K562 (cell line): Measurements from ENCODE around the gene MAP3K20. TPM values are rescaled to one million over a fixed set of nuclear protein-coding genes. Genes with fewer than 3 reads are reported as not detected.

Source experiments
- CAMTA2 ChIP-seq: fragments of 250-450 bp; sonication (Bioruptor Pico); conservative IDR thresholded peaks from 2 replicates; pipeline ENCODE4 v1.5.1; 2022
- CEBPB ChIP-seq: fragments of 450-650 bp; IDR thresholded peaks from 2 replicates; pipeline ENCODE4 v1.6.1; 2016; ENCODE audit warnings: missing genetic modification characterization, missing compliant biosample characterization
- DACH1 ChIP-seq: fragments of 450-650 bp; IDR thresholded peaks from 2 replicates; pipeline ENCODE4 v1.6.1; 2018; ENCODE audit not compliant: partially characterized antibody
- DPF2 ChIP-seq: fragments of 450-650 bp; IDR thresholded peaks from 2 replicates; pipeline ENCODE4 v1.6.1; 2016
- GMEB1 ChIP-seq: fragments of 250-450 bp; sonication (Bioruptor Pico); IDR thresholded peaks from 2 replicates; pipeline ENCODE4 v1.4.0; 2020; ENCODE audit warnings: mild to moderate bottlenecking
- HIVEP1 ChIP-seq: fragments of 250-450 bp; sonication (Bioruptor Pico); IDR thresholded peaks from 2 replicates; pipeline ENCODE4 v1.4.0; 2020; ENCODE audit warnings: mild to moderate bottlenecking
- ILK ChIP-seq: fragments of 450-650 bp; IDR thresholded peaks from 2 replicates; pipeline ENCODE4 v1.6.1; 2016; ENCODE audit warnings: missing genetic modification characterization, low read depth, mild to moderate bottlenecking, missing compliant biosample characterization, moderate library complexity, borderline replicate concordance
- MAFK ChIP-seq: IDR thresholded peaks from 2 replicates; pipeline ENCODE4 v1.6.1; 2011; ENCODE audit warnings: low read length, improper control_type of control experiment
- MEIS2 ChIP-seq: fragments of 450-650 bp; IDR thresholded peaks from 2 replicates; pipeline ENCODE4 v1.6.1; 2014; ENCODE audit warnings: mild to moderate bottlenecking; ENCODE audit not compliant: partially characterized antibody
- NCOR1 ChIP-seq: fragments of 450-650 bp; IDR thresholded peaks from 2 replicates; pipeline ENCODE4 v1.6.1; 2016; ENCODE audit warnings: mild to moderate bottlenecking, moderate library complexity
- NFYB ChIP-seq: IDR thresholded peaks from 2 replicates; pipeline ENCODE4 v1.6.1; 2011; ENCODE audit warnings: mild to moderate bottlenecking, moderate library complexity; ENCODE audit not compliant: insufficient read length; ENCODE audit errors: extremely low read depth
- POLR2AphosphoS5 ChIP-seq: IDR thresholded peaks from 2 replicates; pipeline ENCODE4 v1.6.1; 2011; ENCODE audit warnings: mild to moderate bottlenecking, low read depth, low read length, moderate library complexity; ENCODE audit not compliant: control insufficient read depth, insufficient read depth
- RFX1 ChIP-seq: fragments of 450-650 bp; IDR thresholded peaks from 2 replicates; pipeline ENCODE4 v1.6.1; 2016; ENCODE audit warnings: mild to moderate bottlenecking, moderate library complexity
- SMAD1 ChIP-seq: fragments of 150-350 bp; IDR thresholded peaks from 2 replicates; pipeline ENCODE4 v1.6.1; 2014; ENCODE audit warnings: low read length, low read depth; ENCODE audit not compliant: partially characterized antibody
- SRSF9 ChIP-seq: fragments of 200-400 bp; formaldehyde crosslinking; IDR thresholded peaks from 2 replicates; pipeline ENCODE4 v1.6.1; 2017; ENCODE audit warnings: low read depth, low read length, borderline replicate concordance
- TAF1 ChIP-seq: IDR thresholded peaks from 2 replicates; pipeline ENCODE4 v1.6.1; 2011; ENCODE audit warnings: mild to moderate bottlenecking, low read length, moderate library complexity; ENCODE audit not compliant: insufficient read depth, control insufficient read depth, severe bottlenecking; ENCODE audit errors: extremely low read depth
- TBL1XR1 ChIP-seq, 2 experiments: IDR thresholded peaks; 2 replicates each; pipeline ENCODE4 v1.6.1; 2012; ENCODE audit warnings: improper control_type of control experiment in 2 of 2, low read length in 2 of 2, mild to moderate bottlenecking in 1 of 2
- TRIM24 ChIP-seq, 2 experiments: fragments of 450-650 bp; IDR thresholded peaks; 2 replicates each; pipeline ENCODE4 v1.6.1; 2016
- UBTF ChIP-seq, 2 experiments: IDR thresholded peaks; 2 replicates each; pipeline ENCODE4 v1.6.1; 2012; ENCODE audit warnings: improper control_type of control experiment in 2 of 2, low read depth in 2 of 2, low read length in 2 of 2, borderline replicate concordance in 1 of 2
- ZNF232 ChIP-seq: sonication (generic); formaldehyde crosslinking; IDR thresholded peaks from 2 replicates; pipeline ENCODE4 v1.8.0; 2022; ENCODE audit warnings: mild to moderate bottlenecking, missing genetic modification reagents
- ZNF24 ChIP-seq: fragments of 450-650 bp; IDR thresholded peaks from 2 replicates; pipeline ENCODE4 v1.6.1; 2016
- ZNF644 ChIP-seq: fragments of 200-800 bp; sonication (Bioruptor generic); IDR thresholded peaks from 2 replicates; pipeline ENCODE4 v1.6.1; 2016; ENCODE audit warnings: low read depth, missing genetic modification characterization, missing compliant biosample characterization
- ZNF780A ChIP-seq: fragments of 250-450 bp; sonication (Bioruptor Pico); IDR thresholded peaks from 2 replicates; pipeline ENCODE4 v1.5.0; 2021; ENCODE audit warnings: mild to moderate bottlenecking
- polyA plus RNA-seq, 8 experiments: library from polyadenylated mRNA; depleted of rRNA in 4 of 8; stranded (reverse) in 5 of 8; unstranded in 3 of 8; fragments of >200 nt; fragmentation: Nextera tagmentation in 2 of 8; fragmentation: Illumina TruSeq in 1 of 8; extraction: Ambion mirVana in 2 of 8; extraction: Trizol in 1 of 8; gene quantifications; 2 replicates each; pipeline versions ENCODE4 v1.2.1 to v1.2.3, GENCODE V29; 2011 to 2014; ENCODE audit warnings: inconsistent platforms in 1 of 8, missing spikeins in 1 of 8
- total RNA-seq, 7 experiments: library from RNA; depleted of rRNA in 6 of 7; stranded (reverse); fragments of >200 nt in 6 of 7; fragmentation: Illumina TruSeq in 2 of 7; extraction: Trizol in 2 of 7; gene quantifications; 2 replicates each; pipeline versions ENCODE4 v1.2.1 to v1.2.3, GENCODE V29; 2011 to 2021; ENCODE audit warnings: low replicate concordance in 1 of 7
- TF ChIP-seq, protein P1 (sequence below), 3 experiments: IDR thresholded peaks in 2 of 3; conservative IDR thresholded peaks in 1 of 3; 2 replicates each; pipeline ENCODE4 v1.5.1; 2011 to 2012; ENCODE audit warnings: low read length in 3 of 3, mild to moderate bottlenecking in 3 of 3, control low read depth in 2 of 3, improper control_type of control experiment in 1 of 3, inconsistent platforms in 1 of 3, low read depth in 1 of 3, mixed read lengths in 1 of 3, moderate library complexity in 1 of 3; ENCODE audit not compliant: insufficient read depth in 2 of 3

Gene MAP3K20
- total and polyA plus RNA-seq, 9 of the 15 experiments (the other 6 are each of a cell fraction or from before 2014, with no cell fraction given) = 9.8 to 34.2 (median 27.3) TPM

DNA sequence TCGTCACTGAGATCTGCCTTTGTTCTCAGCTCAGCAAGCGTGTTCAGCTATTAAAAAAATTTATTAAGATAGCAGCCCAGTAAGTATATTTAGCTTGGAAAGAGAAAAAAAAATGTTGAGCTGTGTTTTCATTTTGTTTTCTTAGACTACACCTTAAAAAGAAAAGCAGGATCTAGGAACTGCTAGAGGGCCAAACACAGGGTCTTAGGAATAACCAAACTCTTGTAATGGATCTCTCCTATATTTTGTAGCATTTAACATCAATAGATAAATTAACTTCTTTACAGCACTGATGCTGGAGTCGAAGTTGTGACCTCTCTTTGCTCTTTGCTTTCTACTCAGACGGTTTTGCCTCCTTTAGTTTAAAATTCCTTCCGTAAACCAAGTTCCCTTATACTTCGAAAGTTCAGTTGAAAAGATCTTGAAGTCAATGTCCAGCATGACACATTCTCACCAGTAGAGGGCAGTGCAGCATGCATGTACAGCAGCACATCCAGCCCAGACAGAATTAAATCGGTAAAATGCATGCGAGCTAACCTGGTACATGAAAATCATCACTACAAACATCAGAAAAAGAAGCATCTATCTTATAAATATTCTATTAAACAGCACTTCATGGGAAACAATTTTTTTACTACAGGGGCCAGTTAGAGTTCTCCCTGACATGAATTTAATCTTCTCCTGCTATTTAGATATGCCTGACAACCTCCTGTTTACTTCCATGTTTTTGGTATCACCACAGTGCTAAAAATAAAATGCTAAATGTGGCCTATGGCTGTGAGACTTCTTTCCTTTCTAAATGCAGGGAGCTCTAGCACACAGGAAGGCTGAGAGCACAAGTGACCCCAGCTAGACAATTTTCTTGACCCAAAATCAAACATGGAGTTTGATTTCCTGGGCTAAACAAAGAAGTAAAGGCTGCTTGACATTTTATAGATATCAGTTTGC is 48.2 kb upstream of the MAP3K20 start (continued):
- TF ChIP-seq TAF1 (no peak), SMAD1 (no peak), ZNF644 (tag) (no peak), GMEB1 (no peak), UBTF (IDR thresholded peaks at IDR 0.05; ENCODE audit: borderline replicate concordance in 1 of 2, low read depth in 2 of 2, low read length in 2 of 2) (no peak), POLR2AphosphoS5 (no peak), MAFK (0 out of 2 replicates have a peak, but pooled peaks have one; percentile 22), TBL1XR1 (IDR thresholded peaks at IDR 0.05; ENCODE audit: low read length in 2 of 2) (peak in 1 of 2 experiments; percentile 50; a peak in 1 of 4 replicates), ZNF232 (CRISPR knock-in tag) (no peak), ZNF24 (no peak), CAMTA2 (CRISPR knock-in tag) (no peak), DPF2 (no peak), DACH1 (no peak), ILK (tag) (no peak), MEIS2 (no peak), NFYB (no peak), NCOR1 (0 out of 2 replicates have a peak, but pooled peaks have one; percentile 11), HIVEP1 (no peak), TRIM24 (IDR thresholded peaks at IDR 0.05) (no peak), RFX1 (no peak), SRSF9 (no peak), CEBPB (tag) (no peak), ZNF780A (CRISPR knock-in tag) (no peak)
- TF ChIP-seq, protein P1, sequence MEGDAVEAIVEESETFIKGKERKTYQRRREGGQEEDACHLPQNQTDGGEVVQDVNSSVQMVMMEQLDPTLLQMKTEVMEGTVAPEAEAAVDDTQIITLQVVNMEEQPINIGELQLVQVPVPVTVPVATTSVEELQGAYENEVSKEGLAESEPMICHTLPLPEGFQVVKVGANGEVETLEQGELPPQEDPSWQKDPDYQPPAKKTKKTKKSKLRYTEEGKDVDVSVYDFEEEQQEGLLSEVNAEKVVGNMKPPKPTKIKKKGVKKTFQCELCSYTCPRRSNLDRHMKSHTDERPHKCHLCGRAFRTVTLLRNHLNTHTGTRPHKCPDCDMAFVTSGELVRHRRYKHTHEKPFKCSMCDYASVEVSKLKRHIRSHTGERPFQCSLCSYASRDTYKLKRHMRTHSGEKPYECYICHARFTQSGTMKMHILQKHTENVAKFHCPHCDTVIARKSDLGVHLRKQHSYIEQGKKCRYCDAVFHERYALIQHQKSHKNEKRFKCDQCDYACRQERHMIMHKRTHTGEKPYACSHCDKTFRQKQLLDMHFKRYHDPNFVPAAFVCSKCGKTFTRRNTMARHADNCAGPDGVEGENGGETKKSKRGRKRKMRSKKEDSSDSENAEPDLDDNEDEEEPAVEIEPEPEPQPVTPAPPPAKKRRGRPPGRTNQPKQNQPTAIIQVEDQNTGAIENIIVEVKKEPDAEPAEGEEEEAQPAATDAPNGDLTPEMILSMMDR (IDR thresholded peaks at IDR 0.05 in 2 of 3, conservative IDR thresholded peaks at IDR 0.05 in 1 of 3; ENCODE audit: insufficient read depth in 2 of 3, low read depth in 1 of 3, low read length in 3 of 3) = peak; percentile 83 to 97 (median 95)
